GM18517 (cell line): ENCODE results near the gene POLG2.

Source experiments
- ATAC-seq: cut with Tn5 transposase; IDR thresholded peaks from one replicate; pipeline ENCODE4 v1.9.1; 2021; ENCODE audit warnings: mild to moderate bottlenecking, moderate library complexity; ENCODE audit not compliant: unreplicated experiment

Gene POLG2

DNA sequence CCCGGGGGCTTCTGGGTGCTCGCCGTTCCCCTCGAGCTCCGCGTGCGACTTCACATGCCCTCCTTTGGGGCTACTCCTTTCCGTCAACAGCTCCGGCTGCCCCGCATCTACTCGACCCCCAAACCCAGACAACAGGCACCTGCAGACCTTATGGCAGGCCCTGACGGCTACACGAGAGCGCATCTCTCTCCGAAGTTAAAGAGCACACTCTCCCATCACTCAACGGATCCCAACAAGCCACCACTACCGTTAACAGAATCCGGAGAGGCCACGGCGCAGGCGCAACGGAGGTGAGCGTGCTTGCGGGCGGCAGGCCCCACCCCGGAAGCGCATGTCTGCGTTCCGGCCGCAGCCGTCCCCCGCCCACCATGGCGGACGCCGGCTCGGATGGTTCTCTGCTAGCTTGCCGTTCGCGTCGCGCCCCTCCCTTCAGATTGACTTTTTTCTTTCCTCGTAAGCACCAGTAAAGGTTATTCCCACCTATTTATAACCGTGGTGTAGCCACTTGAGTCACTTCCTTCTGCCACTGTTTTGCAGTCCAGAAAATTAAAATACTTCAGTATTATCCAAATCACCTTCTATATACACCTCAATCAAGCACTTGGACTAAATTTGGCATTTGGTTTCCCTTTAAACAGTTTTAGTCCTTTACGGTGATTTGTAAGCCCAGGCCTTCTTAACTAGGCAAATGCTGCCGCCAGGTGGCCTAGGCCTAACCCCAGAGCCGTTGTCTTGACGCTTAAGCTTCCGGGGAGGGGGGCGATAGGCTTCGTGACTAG lies at the start of gene POLG2:
Gene POLG2 (minus strand): TSS at position 269 of the 779 bp plus-strand sequence. CDS start 86 bp downstream, at position 183.
- ATAC-seq = peak; percentile 69

DNA sequence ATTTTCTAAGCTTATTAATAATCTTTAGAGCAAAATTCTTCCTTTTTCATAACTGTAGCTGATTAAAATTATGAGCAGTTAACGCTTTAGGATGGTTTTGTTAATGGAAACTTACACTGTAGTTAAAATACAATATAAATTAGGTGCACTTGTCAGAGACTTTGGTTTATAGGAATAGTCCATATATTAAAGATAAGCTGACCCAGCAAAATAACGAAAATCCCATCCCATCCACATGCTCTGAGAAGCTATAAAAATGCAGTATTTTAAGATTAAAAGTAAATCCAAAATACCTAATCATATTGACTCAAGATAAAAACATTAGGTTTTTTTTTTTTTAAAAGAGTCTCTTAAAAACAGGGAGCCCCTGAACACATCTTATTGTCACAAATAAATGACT lies 47.9 kb upstream of the POLG2 start:
- ATAC-seq = no peak

GRCh38 chr17:64540118-64540776 lies 43.4 kb upstream of the POLG2 start:
- no peak for ATAC-seq

- ATAC-seq = no peak
These were observed 41.8 kb upstream of the POLG2 start for GRCh38 chr17:64538508-64539130.

DNA sequence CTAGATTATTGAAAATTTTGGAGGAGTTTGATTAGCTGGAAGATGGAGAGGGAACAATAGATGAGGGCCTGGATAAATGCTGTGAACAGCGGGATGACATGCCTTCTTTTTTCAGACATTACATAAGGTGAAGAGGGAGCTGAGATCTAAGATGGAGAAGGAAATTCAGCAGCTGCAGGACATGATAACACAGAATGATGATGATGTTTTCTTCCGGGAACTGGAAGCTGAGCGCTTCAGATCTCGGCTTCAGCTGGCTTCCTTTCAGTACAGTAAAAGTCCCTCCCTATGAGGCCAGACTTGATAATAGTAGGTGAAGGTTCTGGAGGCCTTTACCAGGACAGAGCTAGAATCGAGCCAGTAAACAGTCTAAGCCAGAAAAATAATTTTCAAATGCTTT lies 40.6 kb upstream of the POLG2 start:
- no peak for ATAC-seq

- no peak for ATAC-seq
These were observed 40.1 kb upstream of the POLG2 start for GRCh38 chr17:64536913-64537312.

DNA sequence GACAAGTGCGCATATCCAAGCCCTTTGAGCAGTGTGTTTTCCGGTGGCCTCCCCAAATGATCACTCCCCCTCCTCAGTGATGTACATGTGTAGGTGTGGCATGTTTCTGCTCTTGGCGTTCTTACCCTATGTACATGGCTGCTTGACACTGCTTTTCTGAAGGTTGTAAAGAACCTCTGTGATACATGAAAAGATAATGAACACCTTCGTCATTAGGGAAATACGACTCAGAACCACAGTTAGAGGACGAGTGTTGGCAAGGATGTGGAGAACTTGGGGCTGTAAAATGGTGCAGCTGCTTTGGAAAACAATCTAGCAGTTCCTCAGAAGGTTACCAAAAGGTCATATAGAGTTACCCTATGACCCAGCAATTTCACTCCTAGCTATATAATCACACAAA lies 38.5 kb upstream of the POLG2 start:
- ATAC-seq = no peak

- ATAC-seq = no peak
These were observed 37.3 kb upstream of the POLG2 start for GRCh38 chr17:64534187-64534586.

DNA sequence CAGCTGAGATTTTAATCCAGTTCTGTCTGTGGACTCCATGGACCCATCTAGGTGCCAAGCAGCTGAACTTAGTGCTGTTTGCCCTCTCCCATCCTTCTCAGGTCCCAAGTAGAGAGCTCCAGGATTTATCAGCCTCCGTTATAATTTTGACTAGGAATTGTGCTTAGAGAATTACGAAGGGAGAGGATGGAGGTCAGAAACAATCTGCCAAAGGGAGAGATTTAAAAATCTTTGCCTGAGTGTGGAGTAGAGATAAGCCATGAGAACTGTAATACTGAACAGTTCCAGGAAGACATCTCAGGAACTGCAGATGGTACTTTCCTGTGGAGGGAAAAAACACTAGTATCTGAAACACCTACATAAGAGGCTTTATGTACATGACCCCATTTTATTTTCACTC lies 36.9 kb upstream of the POLG2 start:
- ATAC-seq = no peak

- no peak for ATAC-seq
These were observed 35.6 kb upstream of the POLG2 start for GRCh38 chr17:64532409-64532808.

GRCh38 chr17:64531955-64532371 lies 35.1 kb upstream of the POLG2 start:
- no peak for ATAC-seq

DNA sequence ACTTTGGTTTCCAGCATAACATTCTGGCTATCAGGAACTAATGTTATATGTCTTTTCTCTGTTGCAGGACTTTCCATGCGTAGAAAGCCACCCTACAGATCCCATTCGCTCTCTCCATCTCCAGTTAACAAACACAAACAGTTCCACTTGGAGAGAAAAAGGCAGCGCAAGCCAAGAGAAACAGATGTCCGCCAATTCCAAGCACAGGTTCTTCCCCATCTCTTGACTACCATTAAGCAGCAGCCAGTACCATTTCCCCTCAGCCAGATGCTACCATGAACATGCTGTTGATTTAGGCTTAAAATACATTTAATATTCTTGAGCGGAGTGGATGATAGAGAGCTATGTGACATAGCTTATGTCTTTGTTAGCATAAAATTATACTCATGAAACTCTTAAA lies 32.4 kb upstream of the POLG2 start:
- no peak for ATAC-seq

DNA sequence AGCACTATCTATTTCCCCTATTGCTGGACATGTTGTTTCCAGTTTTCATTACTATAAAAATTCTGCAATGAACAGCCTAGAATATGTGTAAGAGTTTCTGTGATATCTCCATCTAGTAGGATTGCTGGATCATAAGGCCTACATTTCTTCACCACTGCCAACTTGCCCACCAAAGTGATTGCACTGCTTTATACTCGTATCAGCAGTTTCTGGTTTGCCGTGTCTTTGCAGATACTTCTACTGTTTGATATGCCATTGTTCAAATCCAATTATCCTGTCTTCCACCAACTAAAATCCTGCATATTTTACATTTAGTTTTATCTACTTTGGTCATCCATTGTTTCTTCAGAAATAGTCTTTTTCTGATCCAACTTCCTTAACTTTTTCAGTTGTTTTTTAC lies 31.1 kb upstream of the POLG2 start:
- ATAC-seq = no peak

DNA sequence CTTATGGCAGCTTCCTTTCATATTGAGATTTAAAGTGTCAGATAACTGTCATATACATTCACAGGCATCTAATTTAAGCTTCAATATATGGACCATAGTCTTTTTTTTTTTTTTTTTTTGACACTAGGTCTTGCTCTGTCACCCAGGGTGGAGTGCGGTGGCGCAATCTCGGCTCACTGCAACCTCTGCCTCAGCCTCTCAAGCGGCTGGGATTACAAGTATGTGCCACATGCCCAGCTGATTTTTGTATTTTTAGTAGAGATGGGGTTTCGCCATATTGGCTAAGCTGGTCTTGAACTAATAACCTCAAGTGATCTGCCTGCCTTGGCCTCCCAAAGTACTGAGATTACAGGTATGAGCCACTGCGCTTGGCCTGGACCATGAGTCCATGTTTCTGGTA lies 23.5 kb upstream of the POLG2 start:
- no peak for ATAC-seq

DNA sequence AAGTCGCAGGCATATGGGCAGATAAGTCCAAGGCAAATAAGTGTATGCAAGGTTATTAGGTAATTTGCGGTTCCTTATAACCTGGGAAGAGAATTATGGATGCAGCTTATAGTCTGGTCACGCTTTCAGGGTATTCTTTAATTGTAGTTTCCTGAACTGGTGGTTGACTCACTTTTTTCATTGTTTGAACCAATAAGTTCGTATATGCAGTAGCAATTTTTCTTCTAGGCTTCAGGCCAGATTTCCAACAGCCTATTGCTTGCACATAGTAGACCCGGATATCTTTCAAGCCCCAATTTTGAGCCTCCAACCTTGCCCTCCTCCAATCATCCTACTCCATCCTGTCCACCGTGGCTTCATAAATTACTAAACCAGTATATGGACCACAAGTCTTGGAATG lies 22.7 kb upstream of the POLG2 start:
- ATAC-seq = no peak

DNA sequence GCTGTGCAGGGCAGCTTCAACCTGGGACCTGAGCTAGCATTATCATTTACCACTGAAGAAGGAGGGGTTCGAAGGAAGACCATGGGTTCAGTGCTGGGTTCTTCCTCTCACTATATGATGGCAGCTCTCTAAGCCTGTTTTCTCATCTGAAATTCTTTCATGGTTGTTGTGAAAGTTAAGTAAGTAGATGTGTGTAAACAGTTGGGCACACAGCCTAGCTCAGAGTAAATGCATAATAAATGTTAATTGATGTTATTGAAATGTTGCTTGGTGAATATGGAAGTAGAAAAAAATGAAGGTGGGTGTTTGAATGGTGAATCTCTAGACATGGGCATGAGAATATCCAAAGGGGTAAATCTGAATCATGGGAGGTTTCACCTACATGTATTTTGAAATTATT lies 19.0 kb upstream of the POLG2 start:
- ATAC-seq = no peak

DNA sequence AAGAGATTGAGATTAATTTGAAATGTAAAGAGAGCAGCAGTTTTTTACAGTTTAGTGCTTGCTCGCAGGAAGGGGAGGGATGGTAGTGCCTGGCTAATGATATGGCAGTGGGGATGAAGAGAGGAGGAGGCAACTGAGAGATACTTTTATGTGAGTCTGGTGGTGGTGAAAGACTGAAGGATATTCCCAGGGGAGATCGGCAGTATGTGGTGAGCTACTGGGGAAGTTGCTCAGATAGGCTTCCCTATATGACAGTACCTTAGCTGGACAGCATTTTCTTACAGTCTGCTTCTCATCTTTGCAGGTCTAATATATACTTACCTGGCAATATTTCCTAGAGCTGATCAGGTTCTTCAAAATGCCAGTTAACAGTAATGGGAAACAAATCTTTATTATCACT lies 18.6 kb upstream of the POLG2 start:
- ATAC-seq = no peak

GRCh38 chr17:64509179-64509578 lies 12.3 kb upstream of the POLG2 start:
- no peak for ATAC-seq

DNA sequence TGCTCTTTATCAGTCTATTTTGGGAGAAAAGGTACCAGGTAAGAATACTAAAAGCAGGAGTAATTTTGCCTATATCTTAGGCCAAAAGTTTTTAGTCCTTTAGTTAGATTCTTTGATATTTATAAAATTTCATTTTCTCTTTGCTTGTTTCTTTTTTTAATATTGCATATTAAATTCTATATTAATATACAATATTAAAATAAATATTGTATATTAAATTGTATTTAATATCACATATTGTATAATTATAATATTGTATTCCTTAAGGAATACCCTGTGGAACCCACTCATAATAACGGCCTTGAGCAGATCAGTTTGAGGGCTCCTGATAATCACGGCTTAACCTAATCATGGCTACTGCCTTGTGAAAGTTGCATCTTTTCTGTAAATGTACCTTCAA lies 11.8 kb upstream of the POLG2 start:
- no peak for ATAC-seq

GRCh38 chr17:64507413-64507782 lies 10.5 kb upstream of the POLG2 start:
- ATAC-seq = peak; percentile 10

GRCh38 chr17:64506576-64507412 lies 9.9 kb upstream of the POLG2 start, which contains the start of gene CEP95:
CEP95 (plus strand) TSS chr17:64506977; CDS start chr17:64507098, 121 bp downstream.
- peak; percentile 44 for ATAC-seq
